ENCODE measurements around the gene MRTFA. TPM values are rescaled to one million over a fixed set of nuclear protein-coding genes. Genes with fewer than 3 reads are reported as not detected.

Gene MRTFA
- 53.0 and 57.1 TPM in 2 replicates for total RNA-seq

DNA sequence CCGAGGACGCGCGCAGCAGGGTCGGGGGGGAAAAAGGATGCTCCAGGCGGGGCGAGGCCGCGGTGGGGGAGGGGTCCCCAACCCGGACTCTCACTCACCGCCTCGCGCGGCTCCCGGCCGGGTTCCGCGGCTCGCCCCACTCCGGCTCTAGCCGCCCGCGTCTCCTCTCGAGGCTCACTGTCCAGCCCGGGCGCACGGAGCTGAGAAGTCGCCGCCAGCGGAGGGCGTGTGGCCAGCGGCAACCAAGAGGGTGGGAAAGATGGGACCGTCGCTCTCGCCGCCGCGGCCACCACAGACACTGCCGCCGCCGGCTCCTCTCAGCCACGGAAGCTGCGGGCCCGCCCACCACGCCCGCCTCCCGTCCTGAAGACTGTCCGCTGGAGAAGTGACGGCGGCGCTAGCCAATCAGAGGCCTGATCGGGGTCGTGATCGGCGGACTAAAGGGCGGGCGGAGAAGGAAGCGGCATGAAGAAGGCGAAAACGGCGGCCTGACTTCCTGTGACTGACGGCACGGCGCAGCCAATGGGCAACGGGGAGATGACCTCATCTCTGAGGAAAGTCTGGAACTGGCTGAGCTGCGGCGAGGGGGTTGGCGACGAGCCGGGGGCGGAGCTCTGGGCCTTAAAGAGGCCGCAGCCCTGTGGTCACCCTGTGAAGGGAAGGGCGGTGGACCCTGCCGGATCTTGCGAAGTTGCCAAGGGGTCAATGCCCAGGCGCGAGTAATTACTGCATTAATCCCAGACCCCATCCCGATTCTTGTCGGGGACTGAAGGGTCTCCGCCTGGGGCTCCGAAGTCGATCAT lies at the start of gene MRTFA:
Gene MRTFA (minus strand): TSS at position 340 of the 803 bp plus-strand sequence.
- Histone ChIP-seq H3K4me3 (ENCODE audit: low read depth, low read length) (peak within 1 kb of the TSS; percentile 97), H3K27me3 (ENCODE audit: control insufficient read depth, insufficient read depth, low read length) (no peaks in the 10 kb centered on the region)
- no peak for TF ChIP-seq CTCF (IDR thresholded peaks at IDR 0.05; ENCODE audit: insufficient read depth, low read length, poor library complexity, severe bottlenecking)

GRCh38 chr22:40685406-40685805 lies 48.9 kb upstream of the MRTFA start:
- no peak for DNase-seq (ENCODE audit: low read depth)
- Histone ChIP-seq H3K36me3 (ENCODE audit: control insufficient read depth, insufficient read depth, low read length) (no peaks in the 10 kb centered on the region), H3K27me3 (ENCODE audit: control insufficient read depth, insufficient read depth, low read length) (no peaks in the 10 kb centered on the region), H3K4me3 (ENCODE audit: low read depth, low read length) (no peak overlapping the region)
- TF ChIP-seq CTCF (IDR thresholded peaks at IDR 0.05; ENCODE audit: insufficient read depth, low read length, poor library complexity, severe bottlenecking), result no peak

More for the DNA sequence above, at the start of gene MRTFA:
- peak; percentile 98 for DNase-seq (ENCODE audit: low read depth)
- H3K36me3 ChIP-seq (ENCODE audit: control insufficient read depth, insufficient read depth, low read length), result no peaks in the 10 kb centered on the region

GRCh38 chr22:40684728-40685127 lies 48.2 kb upstream of the MRTFA start:
- Histone ChIP-seq H3K36me3 (ENCODE audit: control insufficient read depth, insufficient read depth, low read length) (no peaks in the 10 kb centered on the region), H3K27me3 (ENCODE audit: control insufficient read depth, insufficient read depth, low read length) (no peaks in the 10 kb centered on the region), H3K4me3 (ENCODE audit: low read depth, low read length) (no peak overlapping the region)
- TF ChIP-seq CTCF (IDR thresholded peaks at IDR 0.05; ENCODE audit: insufficient read depth, low read length, poor library complexity, severe bottlenecking), result no peak
- DNase-seq (ENCODE audit: low read depth), result no peak

- peaks cover 3% of the 10 kb centered on the region for H3K27me3 ChIP-seq (ENCODE audit: control insufficient read depth, insufficient read depth, low read length)
- DNase-seq (ENCODE audit: low read depth), result no peak
- no peak for TF ChIP-seq CTCF (IDR thresholded peaks at IDR 0.05; ENCODE audit: insufficient read depth, low read length, poor library complexity, severe bottlenecking)
- H3K4me3 ChIP-seq (ENCODE audit: low read depth, low read length), result no peak overlapping the region
- no peaks in the 10 kb centered on the region for H3K36me3 ChIP-seq (ENCODE audit: control insufficient read depth, insufficient read depth, low read length)
Observed at GRCh38 chr22:40681451-40681850, 44.9 kb upstream of the MRTFA start.

- peaks cover 3% of the 10 kb centered on the region for H3K27me3 ChIP-seq (ENCODE audit: control insufficient read depth, insufficient read depth, low read length)
- H3K4me3 ChIP-seq (ENCODE audit: low read depth, low read length), result no peak overlapping the region
- no peak for DNase-seq (ENCODE audit: low read depth)
- H3K36me3 ChIP-seq (ENCODE audit: control insufficient read depth, insufficient read depth, low read length), result no peaks in the 10 kb centered on the region
- TF ChIP-seq CTCF (IDR thresholded peaks at IDR 0.05; ENCODE audit: insufficient read depth, low read length, poor library complexity, severe bottlenecking), result no peak
Observed at GRCh38 chr22:40680819-40681183, 44.3 kb upstream of the MRTFA start.

Data from kidney epithelial cell (primary cell).